ENCODE results near the gene MACROD2. TPM values are rescaled to one million over a fixed set of nuclear protein-coding genes. Genes with fewer than 3 reads are reported as not detected.

MACROD2 gene
- total RNA-seq, 4 donors from 2014 or later, result 2.1 to 28.1 (median 12.6) TPM

- H3K9me3 ChIP-seq, result no peaks in the 10 kb centered on the region
- no peak overlapping the region for H3K4me3 ChIP-seq
- DNase-seq, result no peak
- TF ChIP-seq POLR2A (IDR thresholded peaks at IDR 0.05) (no peak), CTCF (IDR thresholded peaks at IDR 0.05) (no peak)
- no peaks in the 10 kb centered on the region for H3K4me1 ChIP-seq
- no peak overlapping the region for H3K27ac ChIP-seq
- intact Hi-C loops (cut with DNase I; ENCODE audit: low total_unique reads), result no loop called here
- no peaks in the 10 kb centered on the region for H3K27me3 ChIP-seq
- no peaks in the 10 kb centered on the region for H3K36me3 ChIP-seq
These were observed 1031.4 kb downstream of the MACROD2 start for GRCh38 chr20:15026759-15027158.

GRCh38 chr20:15030826-15031225, 1035.5 kb downstream of the MACROD2 start:
- no peak for DNase-seq
- Histone ChIP-seq H3K27ac (no peak overlapping the region), H3K27me3 (no peaks in the 10 kb centered on the region), H3K36me3 (no peaks in the 10 kb centered on the region), H3K9me3 (no peaks in the 10 kb centered on the region), H3K4me3 (no peak overlapping the region), H3K4me1 (no peaks in the 10 kb centered on the region)
- intact Hi-C loops (cut with DNase I; ENCODE audit: low total_unique reads), result no loop called here
- TF ChIP-seq CTCF (IDR thresholded peaks at IDR 0.05) (no peak), POLR2A (IDR thresholded peaks at IDR 0.05) (no peak)

DNA sequence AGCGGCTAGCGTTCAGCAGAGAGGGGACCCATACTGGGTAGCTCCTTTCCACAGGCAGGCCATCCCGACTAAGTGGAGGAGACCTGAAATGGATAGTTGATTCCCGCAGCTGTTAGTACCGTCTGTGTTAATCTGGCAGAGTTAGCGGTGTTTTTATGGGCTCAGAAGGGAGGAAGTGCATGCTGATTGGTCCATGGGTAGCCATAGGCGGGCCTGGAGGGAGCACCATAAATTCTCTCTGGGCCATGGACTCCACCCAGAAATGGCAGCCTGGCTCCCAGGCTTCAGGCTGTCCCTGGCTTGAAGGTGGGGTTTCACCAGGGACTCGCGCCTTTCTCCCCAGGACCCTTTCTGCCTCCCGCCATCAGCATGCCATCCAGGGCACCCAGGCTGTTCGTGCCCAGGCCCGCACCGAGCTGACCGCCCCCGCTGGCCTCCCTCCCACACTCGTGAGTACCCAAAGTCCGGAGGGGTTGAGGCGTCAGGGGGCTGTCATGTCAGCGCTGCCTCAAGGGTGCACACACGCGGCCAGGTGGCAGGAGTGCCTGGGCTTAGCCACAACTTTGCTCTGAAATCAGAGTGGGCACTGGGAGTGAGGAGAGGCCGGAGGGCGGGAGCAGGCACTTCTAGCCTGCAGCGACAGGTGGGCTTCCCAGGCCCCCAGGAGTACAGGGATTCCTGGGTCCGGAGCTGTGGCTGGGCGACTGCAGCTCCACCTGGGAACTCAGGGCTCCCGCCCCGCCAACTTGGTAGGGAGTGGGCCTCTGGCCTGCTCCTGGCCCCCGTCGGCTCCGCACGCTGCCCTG, 1036.4 kb downstream of the MACROD2 start:
- no peak for DNase-seq
- TF ChIP-seq POLR2A (IDR thresholded peaks at IDR 0.05), result no peak
- TF ChIP-seq CTCF (IDR thresholded peaks at IDR 0.05), result no peak

DNA sequence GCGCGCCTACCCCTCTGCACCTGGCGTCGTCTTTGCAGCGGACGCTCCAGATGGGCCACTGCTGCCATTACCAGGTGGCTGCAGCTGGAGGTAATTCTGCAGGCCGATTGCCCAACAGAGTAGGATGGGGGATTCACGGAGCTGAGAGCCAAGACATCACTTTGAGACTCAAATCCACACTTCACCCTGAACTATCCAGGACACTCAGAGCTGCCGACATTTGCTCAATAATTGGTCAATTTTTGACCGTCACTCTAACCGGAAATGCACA, 1037.0 kb downstream of the MACROD2 start:
- no peaks in the 10 kb centered on the region for H3K9me3 ChIP-seq
- no peak for DNase-seq
- H3K36me3 ChIP-seq, result no peaks in the 10 kb centered on the region
- no peak overlapping the region for H3K27ac ChIP-seq
- intact Hi-C loops (cut with DNase I; ENCODE audit: low total_unique reads), result no loop called here
- TF ChIP-seq CTCF (IDR thresholded peaks at IDR 0.05) (no peak), POLR2A (IDR thresholded peaks at IDR 0.05) (no peak)
- H3K27me3 ChIP-seq, result no peaks in the 10 kb centered on the region
- H3K4me1 ChIP-seq, result no peaks in the 10 kb centered on the region
- H3K4me3 ChIP-seq, result no peak overlapping the region

More for the DNA sequence above, 1036.4 kb downstream of the MACROD2 start:
- Histone ChIP-seq H3K9me3 (no peaks in the 10 kb centered on the region), H3K27me3 (no peaks in the 10 kb centered on the region), H3K27ac (no peak overlapping the region), H3K4me3 (no peak overlapping the region), H3K4me1 (no peaks in the 10 kb centered on the region), H3K36me3 (no peaks in the 10 kb centered on the region)
- intact Hi-C loops (cut with DNase I; ENCODE audit: low total_unique reads), result no loop called here

- H3K4me3 ChIP-seq, result no peak overlapping the region
- no peak for DNase-seq
- H3K4me1 ChIP-seq, result no peaks in the 10 kb centered on the region
- H3K27me3 ChIP-seq, result no peaks in the 10 kb centered on the region
- H3K36me3 ChIP-seq, result no peaks in the 10 kb centered on the region
- H3K27ac ChIP-seq, result no peak overlapping the region
- no peaks in the 10 kb centered on the region for H3K9me3 ChIP-seq
- intact Hi-C loops (cut with DNase I; ENCODE audit: low total_unique reads), result no loop called here
- TF ChIP-seq CTCF (IDR thresholded peaks at IDR 0.05) (no peak), POLR2A (IDR thresholded peaks at IDR 0.05) (no peak)
These were observed 1038.0 kb downstream of the MACROD2 start for GRCh38 chr20:15033269-15033668.

Measured in uterus (tissue), 4 donors.